Measurements from ENCODE around the gene NSMF. TPM values are rescaled to one million over a fixed set of nuclear protein-coding genes. Genes with fewer than 3 reads are reported as not detected.

Gene NSMF
- total RNA-seq, 1 donor from 2014 or later: 85.3 TPM

DNA sequence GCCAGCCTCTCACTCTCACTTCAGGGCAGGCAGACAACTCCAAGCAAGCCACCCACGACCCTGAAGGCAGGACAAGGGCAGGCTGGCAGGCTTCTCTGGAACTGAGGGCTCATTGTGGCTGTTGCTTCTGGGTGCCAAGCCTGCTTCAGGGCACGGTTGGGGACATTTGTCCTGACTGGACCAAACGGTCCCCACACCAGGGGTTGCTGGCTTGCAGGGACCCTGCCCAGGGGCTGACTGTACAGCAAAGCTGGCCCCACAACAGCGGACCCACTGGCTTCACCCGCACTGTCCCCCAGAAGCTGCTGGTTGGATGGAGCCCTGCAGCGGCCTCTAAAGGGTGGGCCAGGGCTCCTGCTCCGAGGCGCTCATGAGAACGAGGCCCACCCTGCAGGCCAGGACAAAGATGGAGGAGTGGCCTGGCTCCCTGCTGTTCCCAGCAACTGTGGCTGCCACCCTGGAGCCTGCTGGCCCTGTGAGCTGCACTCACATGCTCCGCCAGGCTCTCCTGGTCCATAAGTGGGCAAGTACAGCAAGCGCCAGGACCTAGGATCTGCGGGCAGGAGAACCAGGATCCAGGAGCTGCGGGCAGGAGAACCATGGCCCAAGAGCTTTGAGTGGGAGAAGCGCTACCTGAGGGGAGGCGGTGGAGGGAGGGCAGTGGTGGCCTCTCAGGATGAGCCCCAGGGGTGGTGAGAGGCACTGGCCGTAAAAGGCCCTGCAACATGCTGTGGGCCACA, 34.4 kb upstream of the NSMF start:
- TF ChIP-seq, protein P1, sequence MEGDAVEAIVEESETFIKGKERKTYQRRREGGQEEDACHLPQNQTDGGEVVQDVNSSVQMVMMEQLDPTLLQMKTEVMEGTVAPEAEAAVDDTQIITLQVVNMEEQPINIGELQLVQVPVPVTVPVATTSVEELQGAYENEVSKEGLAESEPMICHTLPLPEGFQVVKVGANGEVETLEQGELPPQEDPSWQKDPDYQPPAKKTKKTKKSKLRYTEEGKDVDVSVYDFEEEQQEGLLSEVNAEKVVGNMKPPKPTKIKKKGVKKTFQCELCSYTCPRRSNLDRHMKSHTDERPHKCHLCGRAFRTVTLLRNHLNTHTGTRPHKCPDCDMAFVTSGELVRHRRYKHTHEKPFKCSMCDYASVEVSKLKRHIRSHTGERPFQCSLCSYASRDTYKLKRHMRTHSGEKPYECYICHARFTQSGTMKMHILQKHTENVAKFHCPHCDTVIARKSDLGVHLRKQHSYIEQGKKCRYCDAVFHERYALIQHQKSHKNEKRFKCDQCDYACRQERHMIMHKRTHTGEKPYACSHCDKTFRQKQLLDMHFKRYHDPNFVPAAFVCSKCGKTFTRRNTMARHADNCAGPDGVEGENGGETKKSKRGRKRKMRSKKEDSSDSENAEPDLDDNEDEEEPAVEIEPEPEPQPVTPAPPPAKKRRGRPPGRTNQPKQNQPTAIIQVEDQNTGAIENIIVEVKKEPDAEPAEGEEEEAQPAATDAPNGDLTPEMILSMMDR (IDR thresholded peaks at IDR 0.05; ENCODE audit: unreplicated experiment): no peak
- no peak for DNase-seq (ENCODE audit: low spot score in 2 of 2, unreplicated experiment in 2 of 2)
- no peaks in the 10 kb centered on the region for H3K27me3 Mint-ChIP-seq (ENCODE audit: low read depth)
- H3K27ac Mint-ChIP-seq: no peak overlapping the region
- no peaks in the 10 kb centered on the region for H3K4me1 Mint-ChIP-seq
- H3K9me3 Mint-ChIP-seq: no peaks in the 10 kb centered on the region
- no peak overlapping the region for H3K4me3 Mint-ChIP-seq
- H3K36me3 Mint-ChIP-seq: no peaks in the 10 kb centered on the region

DNA sequence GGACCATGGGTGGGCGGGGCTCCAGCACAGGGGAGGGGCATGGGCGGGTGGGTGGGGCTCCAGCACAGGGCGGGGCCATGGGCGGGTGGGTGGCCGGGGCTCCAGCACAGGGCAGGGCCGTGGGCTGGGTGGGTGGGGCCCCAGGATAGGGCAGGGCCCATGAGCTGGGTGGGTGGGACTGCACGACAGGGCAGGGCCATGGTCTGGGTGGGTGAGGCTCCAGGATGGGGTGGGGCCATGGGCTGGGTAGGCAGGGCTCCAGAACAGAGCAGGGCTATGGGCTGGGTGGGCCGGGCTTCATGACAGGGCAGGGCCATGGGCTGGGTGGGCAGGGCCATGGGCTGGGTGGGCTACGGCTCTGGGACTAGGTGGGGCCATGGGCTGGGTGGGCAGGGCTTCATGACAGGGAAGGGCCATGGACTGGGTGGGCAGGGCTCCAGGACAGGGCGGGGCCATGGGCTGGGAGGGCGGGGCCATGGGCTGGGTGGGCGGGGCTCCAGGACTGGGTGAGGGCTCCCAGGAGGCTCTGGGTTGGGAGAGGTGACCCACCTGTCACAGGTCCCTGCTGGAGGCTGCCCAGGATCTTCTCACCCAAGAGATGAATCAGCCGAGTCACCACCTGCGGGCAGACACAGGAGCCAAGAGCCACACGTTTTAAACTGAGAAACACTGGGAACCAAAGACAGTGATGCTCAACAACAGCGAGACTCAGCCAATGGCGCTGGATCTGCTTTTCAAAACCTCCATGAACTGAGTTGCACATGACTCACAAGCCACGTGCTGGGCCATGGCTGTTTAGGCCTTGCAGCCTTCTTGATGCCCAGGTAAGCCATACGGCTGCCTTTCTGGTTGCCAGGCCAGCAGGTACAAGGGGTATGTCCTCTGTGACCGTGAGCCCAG, 33.6 kb upstream of the NSMF start:
- Mint-ChIP-seq H3K4me1 (peaks cover 5% of the 10 kb centered on the region), H3K27ac (no peak overlapping the region), H3K9me3 (no peaks in the 10 kb centered on the region), H3K4me3 (no peak overlapping the region), H3K36me3 (no peaks in the 10 kb centered on the region), H3K27me3 (ENCODE audit: low read depth) (no peaks in the 10 kb centered on the region)
- TF ChIP-seq, protein P1 (IDR thresholded peaks at IDR 0.05; ENCODE audit: unreplicated experiment): no peak
- DNase-seq (ENCODE audit: low spot score in 2 of 2, unreplicated experiment in 2 of 2): no peak

DNA sequence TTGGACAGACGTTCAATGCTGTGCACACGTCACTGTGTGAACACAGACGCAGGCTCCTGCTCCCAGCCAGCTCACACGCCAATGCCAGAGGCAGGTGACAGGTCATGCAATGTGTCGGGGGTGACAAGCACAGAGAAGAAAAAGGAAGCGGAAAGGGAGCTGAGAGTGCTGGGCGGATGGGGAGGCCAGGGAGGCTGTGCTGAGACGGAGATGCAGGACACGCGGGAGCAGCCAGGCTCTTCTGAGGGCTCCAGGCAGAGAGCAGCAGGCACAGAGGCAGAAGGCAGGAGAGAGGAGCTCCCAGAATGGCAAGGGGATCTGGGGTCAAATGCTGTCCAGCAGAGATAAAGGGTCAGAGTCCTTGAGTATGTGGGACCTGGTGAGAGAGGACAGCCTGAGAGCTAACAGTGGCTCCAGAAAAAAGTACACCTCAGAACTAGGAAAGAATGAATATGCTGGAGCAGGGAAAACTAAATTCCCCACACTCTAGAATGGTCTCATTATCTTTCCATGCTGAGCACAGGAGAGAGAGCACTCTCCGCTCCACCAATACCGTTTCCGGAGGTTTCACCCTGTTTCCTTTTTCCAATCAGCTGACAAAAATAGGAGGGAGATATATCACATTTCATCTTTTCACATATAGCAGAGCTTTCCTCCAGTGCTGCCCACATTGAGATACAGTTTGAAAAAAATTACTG, 32.8 kb upstream of the NSMF start:
- H3K27ac Mint-ChIP-seq: no peak overlapping the region
- TF ChIP-seq, protein P1 (IDR thresholded peaks at IDR 0.05; ENCODE audit: unreplicated experiment): no peak
- no peaks in the 10 kb centered on the region for H3K27me3 Mint-ChIP-seq (ENCODE audit: low read depth)
- H3K4me1 Mint-ChIP-seq: peaks cover 8% of the 10 kb centered on the region
- H3K4me3 Mint-ChIP-seq: no peak overlapping the region
- H3K36me3 Mint-ChIP-seq: no peaks in the 10 kb centered on the region
- no peak for DNase-seq (ENCODE audit: low spot score in 2 of 2, unreplicated experiment in 2 of 2)
- H3K9me3 Mint-ChIP-seq: no peaks in the 10 kb centered on the region

DNA sequence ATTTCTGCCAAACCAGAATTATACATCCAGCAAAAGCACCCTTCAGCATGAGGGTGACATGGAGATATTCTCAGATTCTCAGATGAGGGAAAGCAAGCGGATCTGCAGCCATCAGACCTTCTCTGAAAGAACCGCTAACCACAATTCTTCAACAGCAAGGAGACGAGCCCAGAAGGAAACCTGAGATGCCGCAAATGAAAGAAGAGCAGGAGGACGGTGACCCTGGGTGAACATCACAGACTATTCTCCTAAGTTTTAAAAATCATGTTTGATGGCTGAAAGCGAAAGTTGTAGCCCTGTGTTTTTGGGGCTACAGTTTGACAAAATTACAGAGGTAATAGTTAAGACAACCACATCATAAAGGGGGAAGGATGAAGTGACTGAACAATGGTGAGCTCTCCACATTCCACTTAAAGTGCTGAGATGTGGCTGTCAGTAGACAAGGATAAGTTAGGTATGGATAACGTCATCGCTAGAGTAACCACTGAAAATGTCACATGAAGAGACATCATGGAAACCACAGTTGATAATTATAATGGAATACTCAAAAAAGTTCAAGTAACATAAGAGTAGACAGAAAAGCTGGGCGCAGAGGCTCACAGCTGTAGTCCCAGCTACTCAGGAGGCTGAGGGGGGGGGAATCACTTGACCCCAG, 31.5 kb upstream of the NSMF start:
- TF ChIP-seq, protein P1 (IDR thresholded peaks at IDR 0.05; ENCODE audit: unreplicated experiment): no peak
- Mint-ChIP-seq H3K4me3 (no peak overlapping the region), H3K36me3 (no peaks in the 10 kb centered on the region), H3K9me3 (no peaks in the 10 kb centered on the region), H3K27ac (no peak overlapping the region), H3K4me1 (peaks cover 8% of the 10 kb centered on the region), H3K27me3 (ENCODE audit: low read depth) (no peaks in the 10 kb centered on the region)
- no peak for DNase-seq (ENCODE audit: low spot score in 2 of 2, unreplicated experiment in 2 of 2)

DNA sequence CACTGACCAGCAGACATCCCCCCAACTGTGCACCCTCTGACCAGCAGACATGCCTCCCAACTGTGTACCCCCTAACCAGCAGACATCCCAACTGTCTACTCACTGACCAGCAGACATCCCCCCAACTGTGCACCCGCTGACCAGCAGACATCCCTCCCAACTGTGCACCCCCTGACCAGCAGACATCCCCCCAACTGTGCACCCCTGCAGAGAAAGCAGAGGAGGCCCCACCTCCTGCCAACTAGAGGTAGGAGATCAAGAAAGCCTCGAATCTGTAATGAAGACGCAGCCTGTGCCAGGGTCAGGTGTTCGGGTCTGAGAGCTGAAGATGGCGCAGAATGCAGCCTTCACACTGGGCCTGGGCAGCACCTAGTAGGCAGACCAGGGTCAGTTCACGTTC, 29.8 kb upstream of the NSMF start:
- Mint-ChIP-seq H3K4me3 (no peak overlapping the region), H3K4me1 (peaks cover 8% of the 10 kb centered on the region), H3K27me3 (ENCODE audit: low read depth) (no peaks in the 10 kb centered on the region), H3K27ac (no peak overlapping the region), H3K36me3 (no peaks in the 10 kb centered on the region), H3K9me3 (no peaks in the 10 kb centered on the region)
- TF ChIP-seq, protein P1 (IDR thresholded peaks at IDR 0.05; ENCODE audit: unreplicated experiment): no peak
- no peak for DNase-seq (ENCODE audit: low spot score in 2 of 2, unreplicated experiment in 2 of 2)
